ENCODE data around the gene DGKQ.

Gene DGKQ

DNA sequence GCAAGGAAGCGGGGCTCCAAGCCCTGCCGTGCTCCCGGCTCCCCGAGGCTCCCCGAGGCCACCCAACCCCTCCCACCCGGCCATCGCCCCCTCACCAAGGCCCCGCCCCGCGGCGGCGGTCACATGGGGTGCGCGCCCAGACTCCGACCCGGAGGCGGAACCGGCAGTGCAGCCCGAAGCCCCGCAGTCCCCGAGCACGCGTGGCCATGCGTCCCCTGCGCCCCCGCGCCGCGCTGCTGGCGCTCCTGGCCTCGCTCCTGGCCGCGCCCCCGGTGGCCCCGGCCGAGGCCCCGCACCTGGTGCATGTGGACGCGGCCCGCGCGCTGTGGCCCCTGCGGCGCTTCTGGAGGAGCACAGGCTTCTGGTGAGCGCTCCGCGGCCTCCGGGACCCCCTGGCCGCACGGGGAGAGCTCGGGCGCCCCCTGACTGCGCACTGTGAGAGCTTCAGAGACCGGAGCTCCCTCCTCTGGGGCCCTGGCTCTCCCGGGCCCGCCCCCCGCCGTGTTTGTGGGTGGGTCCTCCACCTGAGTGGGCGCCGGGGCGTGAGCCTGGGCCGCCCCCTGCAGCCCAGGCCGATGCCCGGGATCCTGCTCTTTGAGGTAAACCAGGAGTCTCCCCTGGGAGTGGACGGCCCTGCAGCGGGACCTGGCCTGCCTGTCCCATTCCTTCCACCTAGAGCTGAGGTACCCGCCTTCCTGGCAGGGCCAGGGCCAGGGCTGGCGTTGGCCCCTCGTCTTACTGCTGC is 13.7 kb upstream of the DGKQ start, which contains the start of gene IDUA:
Gene IDUA, plus strand, starts transcription at position 166 of the 745 bp plus-strand sequence. Its CDS starts 41 bp downstream, at position 207.
- no peak for DNase-seq (ENCODE audit: low read depth)
- TF ChIP-seq, protein P1, sequence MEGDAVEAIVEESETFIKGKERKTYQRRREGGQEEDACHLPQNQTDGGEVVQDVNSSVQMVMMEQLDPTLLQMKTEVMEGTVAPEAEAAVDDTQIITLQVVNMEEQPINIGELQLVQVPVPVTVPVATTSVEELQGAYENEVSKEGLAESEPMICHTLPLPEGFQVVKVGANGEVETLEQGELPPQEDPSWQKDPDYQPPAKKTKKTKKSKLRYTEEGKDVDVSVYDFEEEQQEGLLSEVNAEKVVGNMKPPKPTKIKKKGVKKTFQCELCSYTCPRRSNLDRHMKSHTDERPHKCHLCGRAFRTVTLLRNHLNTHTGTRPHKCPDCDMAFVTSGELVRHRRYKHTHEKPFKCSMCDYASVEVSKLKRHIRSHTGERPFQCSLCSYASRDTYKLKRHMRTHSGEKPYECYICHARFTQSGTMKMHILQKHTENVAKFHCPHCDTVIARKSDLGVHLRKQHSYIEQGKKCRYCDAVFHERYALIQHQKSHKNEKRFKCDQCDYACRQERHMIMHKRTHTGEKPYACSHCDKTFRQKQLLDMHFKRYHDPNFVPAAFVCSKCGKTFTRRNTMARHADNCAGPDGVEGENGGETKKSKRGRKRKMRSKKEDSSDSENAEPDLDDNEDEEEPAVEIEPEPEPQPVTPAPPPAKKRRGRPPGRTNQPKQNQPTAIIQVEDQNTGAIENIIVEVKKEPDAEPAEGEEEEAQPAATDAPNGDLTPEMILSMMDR (IDR thresholded peaks at IDR 0.05; ENCODE audit: low read depth, low read length, missing control alignments), result peak; percentile 50
- peak within 1 kb of the TSS; percentile 53 for H3K4me3 ChIP-seq (ENCODE audit: low read depth, low read length)

- H3K4me3 ChIP-seq (ENCODE audit: low read depth, low read length), result peak overlapping the region; percentile 53
- TF ChIP-seq, protein P1 (IDR thresholded peaks at IDR 0.05; ENCODE audit: low read depth, low read length, missing control alignments), result no peak
- DNase-seq (ENCODE audit: low read depth), result no peak
Observed at GRCh38 chr4:986428-986878, 13.1 kb upstream of the DGKQ start.

DNA sequence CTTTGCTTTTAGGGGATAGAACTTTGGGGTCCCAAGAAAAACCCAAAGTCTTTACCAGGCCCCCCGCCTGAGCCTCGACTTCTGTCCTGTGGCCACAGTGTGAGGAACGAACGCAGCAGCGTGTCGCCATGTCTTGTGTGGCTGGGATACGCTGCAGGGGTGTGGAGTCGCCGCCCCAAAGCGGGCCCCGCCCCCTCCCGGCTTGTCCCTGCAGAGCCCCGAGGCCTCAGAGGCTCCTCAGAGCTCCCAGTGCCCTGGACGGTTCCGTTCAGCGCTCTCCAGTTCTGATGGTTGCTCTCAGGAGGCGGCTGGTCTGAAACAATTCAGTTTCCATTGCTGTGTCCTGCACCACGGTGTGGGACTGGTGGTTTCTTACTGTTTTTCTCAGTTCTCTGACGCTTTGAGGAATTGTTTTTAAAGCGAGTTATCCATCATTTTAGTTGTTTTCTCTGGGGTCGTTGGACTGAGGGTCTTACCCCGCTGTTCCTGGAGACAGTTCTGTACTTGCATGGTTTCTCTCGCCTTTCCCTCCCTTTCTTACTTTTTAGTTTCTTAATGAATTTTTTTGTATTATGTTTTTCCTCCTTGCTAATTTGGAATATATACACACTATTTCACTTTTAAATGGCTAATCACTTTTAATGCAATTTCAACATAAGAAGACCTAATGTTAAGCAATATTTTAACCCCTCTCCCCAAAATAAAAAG is 11.9 kb upstream of the DGKQ start:
- TF ChIP-seq, protein P1 (IDR thresholded peaks at IDR 0.05; ENCODE audit: low read depth, low read length, missing control alignments), result no peak
- DNase-seq (ENCODE audit: low read depth), result no peak
- no peak overlapping the region for H3K4me3 ChIP-seq (ENCODE audit: low read depth, low read length)

GRCh38 chr4:984336-985054 is 11.1 kb upstream of the DGKQ start:
- DNase-seq (ENCODE audit: low read depth), result no peak
- TF ChIP-seq, protein P1 (IDR thresholded peaks at IDR 0.05; ENCODE audit: low read depth, low read length, missing control alignments), result no peak
- H3K4me3 ChIP-seq (ENCODE audit: low read depth, low read length), result no peak overlapping the region

- TF ChIP-seq, protein P1 (IDR thresholded peaks at IDR 0.05; ENCODE audit: low read depth, low read length, missing control alignments), result no peak
- DNase-seq (ENCODE audit: low read depth), result no peak
- H3K4me3 ChIP-seq (ENCODE audit: low read depth, low read length), result no peak overlapping the region
Observed at GRCh38 chr4:982814-983213, 9.4 kb upstream of the DGKQ start.

DNA sequence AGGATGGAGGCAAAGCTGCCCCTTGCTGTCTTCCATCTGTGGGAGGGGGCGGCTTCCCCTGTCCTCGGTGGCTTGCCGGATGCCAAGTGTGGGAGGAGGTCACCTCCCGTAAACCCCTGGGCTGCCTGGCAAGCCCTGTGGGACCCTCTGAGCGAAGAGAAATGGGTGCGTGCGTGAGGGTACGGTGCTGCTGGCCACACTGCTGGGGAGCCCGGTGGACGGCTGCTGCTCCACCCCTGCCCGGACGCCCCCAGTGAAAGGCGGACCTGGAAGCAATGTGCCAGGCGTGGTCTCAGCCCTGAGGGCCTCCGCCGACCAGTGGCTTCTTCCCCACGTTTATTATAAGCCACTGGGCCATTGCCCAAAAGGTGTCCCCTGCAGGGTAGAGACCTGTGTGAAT is 8.9 kb upstream of the DGKQ start:
- no peak overlapping the region for H3K4me3 ChIP-seq (ENCODE audit: low read depth, low read length)
- TF ChIP-seq, protein P1 (IDR thresholded peaks at IDR 0.05; ENCODE audit: low read depth, low read length, missing control alignments), result no peak
- DNase-seq (ENCODE audit: low read depth), result no peak
